B cell (primary cell): ENCODE measurements around the gene POLN.

ENCODE experiments used
- CTCF ChIP-seq: fragments of 200-600 bp; IDR thresholded peaks from one replicate; pipeline ENCODE4 v1.8.0; 2022; ENCODE audit warnings: antibody characterized with exemption, mild to moderate bottlenecking
- EZH2 ChIP-seq: IDR thresholded peaks from 2 replicates; pipeline ENCODE4 v1.6.1; 2012; ENCODE audit warnings: borderline replicate concordance, low read depth, mild to moderate bottlenecking, moderate library complexity, low read length; ENCODE audit not compliant: insufficient read depth, poor library complexity, severe bottlenecking

- TF ChIP-seq CTCF = no peak
- no peak for TF ChIP-seq EZH2
Measured at GRCh38 chr4:2069986-2070385, 171.9 kb downstream of the POLN start.
